CD4-positive, alpha-beta T cell treated with Interleukin-6 for 4 hours (primary cell): ENCODE measurements around the gene TMC3.
A peak's percentile ranks its signal among the peaks of the same experiment; 100 is the strongest.

Experiments used
- DNase-seq: peaks from one replicate; pipeline ENCODE4 v3.0.0-alpha.2; 2020; ENCODE audit warnings: mixed read lengths

Gene TMC3

DNA sequence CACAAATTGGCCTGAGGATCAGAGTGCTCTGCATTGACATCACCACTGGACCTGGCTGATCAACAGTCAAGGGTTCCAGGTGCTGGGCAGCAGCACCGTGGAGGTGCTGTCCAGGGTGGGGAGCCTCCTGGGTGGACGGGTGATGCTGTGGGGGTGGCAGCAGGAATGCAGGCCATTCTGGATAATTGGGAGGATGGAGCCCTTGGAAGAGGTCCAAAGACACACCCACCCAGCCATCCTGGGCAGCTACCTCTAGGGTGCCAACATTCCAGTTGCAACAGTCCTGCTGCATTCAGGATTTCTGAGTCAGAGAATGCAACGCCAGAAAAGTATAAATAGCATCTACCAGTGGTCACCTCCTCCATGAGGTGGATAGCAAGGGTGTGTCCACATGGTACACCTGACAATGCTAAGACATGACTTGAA lies 76.9 kb downstream of the TMC3 start:
- no peak for DNase-seq

DNA sequence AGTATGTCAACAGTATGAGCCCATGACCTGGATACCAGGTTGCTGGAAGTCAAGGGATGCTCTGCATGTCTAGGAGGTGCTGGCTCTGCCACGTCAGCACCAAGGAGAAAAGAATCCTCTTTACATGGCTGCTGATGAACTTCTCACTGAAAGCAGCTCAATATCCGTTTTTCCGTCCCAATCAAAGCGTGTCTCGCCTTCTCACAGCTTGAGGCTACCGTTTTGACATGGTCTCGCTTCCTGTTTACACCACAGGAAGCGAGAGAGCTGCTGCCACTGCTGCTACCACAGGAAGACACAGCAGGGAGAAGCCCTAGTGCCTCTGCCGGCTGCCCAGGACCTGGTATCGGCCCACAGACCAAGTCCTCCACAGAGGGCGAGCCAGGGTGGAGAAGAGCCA lies 77.3 kb downstream of the TMC3 start:
- DNase-seq: peak; percentile 82

DNA sequence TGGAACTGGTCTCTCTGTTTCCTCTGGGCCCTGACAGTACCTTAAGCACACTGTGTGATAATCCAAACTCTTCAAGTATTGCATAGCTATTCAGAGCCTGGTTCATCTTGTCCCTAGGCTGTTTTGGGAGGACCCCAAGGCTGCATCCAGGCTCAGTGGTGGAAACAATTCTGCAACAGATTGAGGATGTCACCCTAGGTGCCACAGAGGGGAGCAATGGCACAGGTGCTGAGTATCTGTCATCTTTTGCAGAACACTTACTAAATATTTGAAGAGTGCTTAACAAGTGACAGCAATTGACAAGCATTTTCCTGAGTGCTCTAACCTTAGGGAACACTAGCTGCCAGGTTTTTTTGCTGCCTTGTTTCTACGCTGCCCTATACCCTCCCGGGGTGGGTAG lies 77.8 kb downstream of the TMC3 start:
- DNase-seq: no peak

GRCh38 chr15:81295486-81296121 lies 78.4 kb downstream of the TMC3 start:
- peak; percentile 34 for DNase-seq

DNA sequence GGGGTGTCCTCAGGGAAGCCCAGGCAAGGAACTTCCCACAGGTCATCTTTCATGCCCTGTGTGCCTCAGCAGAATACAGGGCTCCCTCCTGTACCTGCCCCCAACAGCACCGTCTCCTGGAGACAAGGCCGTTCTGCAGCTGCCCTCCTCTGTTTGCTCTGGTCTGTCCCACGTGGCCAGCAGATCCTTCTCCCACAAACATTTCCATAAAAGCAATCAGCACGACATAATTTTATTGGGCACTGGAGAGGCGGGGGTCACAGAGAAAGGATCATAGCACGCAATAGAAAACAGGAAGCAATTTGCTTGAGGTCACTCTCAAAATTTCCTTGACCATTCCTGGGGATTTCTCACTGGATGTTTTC lies 79.5 kb downstream of the TMC3 start:
- peak; percentile 34 for DNase-seq

DNA sequence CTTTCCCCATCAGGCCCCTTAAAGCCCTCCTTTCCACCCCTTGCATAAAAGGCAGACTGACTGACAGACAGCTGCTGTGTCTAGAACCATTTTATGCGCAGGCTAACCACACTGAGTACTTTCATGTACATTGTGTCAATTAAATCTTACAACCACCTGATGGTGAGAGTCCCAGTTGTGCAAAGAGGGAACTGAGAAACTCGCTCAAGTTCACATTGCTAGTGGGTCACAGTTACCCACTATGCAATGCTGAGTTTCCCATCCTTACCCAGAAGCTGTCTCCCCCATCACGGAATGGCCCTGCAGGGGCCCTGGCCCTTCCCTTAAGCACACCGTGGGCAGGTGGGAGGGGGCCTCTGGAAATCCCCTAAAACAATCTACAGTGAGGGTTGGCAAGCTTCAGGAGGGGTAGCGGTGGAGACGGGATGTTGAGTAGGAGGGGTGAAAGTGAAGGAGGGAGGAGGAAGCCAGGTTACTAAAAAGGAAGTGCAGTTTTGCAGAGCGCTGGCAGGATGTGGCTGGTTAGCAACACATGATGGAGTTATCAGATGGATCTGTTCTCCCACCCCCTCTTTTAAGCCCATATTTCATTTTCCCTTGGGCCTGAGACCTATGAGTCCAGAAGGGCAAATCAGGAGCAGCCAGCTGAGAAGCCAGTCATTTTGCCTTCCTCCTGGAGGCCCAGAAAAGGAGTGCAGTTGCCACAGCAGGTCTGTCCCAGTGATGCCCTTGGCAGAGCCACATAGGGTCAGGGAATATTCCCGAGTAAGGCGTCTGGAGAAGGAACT lies 80.1 kb downstream of the TMC3 start:
- peak; percentile 82 for DNase-seq

DNA sequence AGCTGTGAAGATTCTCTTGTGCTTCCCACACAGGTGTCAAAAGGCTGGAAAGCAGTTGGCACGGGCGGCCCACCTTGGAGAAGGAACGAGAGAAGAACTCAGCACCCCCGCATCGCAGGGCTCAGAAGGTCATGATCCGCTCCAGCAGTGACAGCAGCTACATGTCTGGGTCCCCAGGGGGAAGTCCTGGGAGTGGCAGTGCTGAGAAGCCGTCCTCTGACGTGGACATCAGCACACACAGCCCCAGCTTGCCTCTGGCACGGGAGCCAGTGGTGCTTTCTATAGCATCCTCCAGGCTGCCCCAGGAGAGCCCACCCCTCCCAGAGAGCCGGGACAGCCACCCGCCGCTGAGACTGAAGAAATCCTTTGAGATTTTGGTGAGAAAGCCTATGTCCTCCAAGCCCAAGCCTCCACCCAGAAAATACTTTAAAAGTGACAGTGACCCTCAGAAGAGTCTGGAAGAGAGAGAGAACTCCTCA lies 81.5 kb downstream of the TMC3 start:
- DNase-seq: peak; percentile 58

GRCh38 chr15:81291916-81292522 lies 82.0 kb downstream of the TMC3 start:
- DNase-seq: no peak

DNA sequence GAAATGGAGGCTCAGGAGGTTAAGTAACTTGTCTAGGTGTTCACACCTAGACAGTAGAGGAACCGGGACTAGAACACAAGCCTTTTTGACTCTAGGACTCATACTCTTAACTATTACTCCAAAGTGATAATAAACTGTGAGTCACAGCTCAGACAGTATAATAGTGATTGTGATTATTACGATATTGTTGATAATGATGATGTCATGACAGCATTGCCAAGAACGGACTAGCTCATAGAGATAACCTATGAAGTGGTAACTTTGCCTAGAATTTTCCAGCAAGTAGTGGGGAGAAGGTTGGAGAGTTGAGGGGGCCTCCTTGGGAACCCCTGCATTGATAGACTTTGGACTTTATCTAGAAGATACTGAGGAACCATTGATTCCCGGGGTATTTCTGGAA lies 84.1 kb downstream of the TMC3 start:
- DNase-seq: no peak

DNA sequence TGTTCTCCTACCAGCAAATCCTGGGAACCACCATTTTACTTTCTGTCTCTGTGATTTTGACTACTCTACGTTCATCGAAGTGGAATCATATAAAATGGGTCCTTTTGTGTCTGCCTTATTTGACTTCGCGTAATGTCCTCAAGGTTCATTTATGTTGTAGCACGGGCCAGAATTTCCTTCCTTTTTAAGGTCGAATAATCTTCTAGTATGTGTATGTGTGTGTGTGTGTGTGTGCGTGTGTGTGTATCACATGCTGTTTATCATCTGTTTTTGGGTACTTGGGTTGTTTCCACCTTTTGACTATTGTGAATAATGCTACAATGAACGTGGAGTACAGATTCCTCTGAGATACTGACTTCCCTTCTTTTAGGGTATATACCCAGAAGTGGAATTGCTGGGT lies 85.4 kb downstream of the TMC3 start:
- no peak for DNase-seq

GRCh38 chr15:81288040-81288439 lies 86.0 kb downstream of the TMC3 start:
- no peak for DNase-seq

- peak; percentile 42 for DNase-seq
These were observed 87.3 kb downstream of the TMC3 start for GRCh38 chr15:81286621-81287121.

GRCh38 chr15:81285461-81285860 lies 88.6 kb downstream of the TMC3 start:
- no peak for DNase-seq

- no peak for DNase-seq
These were observed 89.6 kb downstream of the TMC3 start for GRCh38 chr15:81284256-81285031.

DNA sequence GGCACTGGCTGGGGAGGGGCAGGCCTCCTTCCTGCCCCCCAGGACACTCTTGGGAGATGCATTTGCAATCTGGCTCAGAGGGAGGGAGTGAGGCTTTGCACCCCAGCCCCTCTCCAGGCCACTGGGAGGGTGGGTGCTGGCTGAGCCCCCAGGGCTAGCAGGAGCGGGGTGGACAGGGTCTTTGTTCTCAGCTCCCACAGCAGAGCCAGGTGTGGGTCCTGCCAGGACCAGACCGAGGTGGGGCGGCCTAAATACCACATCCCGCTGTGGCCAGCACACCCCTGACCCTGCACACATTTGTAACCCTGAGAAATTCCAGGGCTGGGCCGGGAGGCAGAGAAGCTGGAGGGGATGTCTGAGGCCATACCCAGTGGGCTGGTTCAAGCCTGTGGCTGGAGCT lies 91.1 kb downstream of the TMC3 start:
- no peak for DNase-seq

GRCh38 chr15:81282606-81282895 lies 91.5 kb downstream of the TMC3 start:
- DNase-seq: no peak

DNA sequence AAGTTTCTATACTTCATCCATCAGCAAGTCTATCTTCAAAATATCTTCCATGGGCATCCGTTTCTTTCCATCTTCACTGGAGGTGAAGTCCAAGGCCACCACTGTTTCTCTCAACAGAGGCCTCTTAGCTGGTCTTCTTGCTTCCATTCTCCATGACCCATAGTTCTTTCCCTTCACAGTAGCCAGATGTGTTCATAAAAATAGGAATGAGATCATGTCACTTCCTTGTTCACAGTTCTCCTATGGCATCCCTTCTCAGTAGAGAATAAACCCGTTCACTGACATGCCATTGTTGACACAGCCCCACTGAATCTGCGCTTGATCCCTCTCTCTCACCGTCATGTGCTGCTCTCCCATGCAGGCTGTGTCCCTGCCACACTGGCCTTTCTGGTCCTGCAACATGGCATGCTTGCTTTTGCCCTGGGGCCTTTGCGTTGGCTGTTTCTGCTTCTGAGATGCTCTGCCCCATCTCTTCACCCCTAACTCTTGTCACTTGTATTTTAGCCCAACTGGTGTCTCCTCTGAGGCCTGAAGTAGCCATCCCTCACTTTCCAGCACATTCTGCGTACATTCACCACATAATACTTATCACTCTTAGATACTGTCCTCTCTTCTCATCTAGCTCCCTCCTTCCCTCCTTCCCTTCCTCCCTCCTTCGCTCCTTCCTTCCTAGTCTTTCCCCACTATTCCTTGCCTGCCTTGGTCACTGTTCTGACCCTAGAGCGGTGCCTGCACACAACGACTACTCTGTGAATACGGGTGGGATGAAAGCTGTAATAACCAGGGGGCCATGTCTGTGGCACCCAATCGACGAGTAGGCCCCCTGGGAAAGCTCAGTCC lies 92.0 kb downstream of the TMC3 start:
- DNase-seq: no peak

GRCh38 chr15:81281456-81281735 lies 92.6 kb downstream of the TMC3 start:
- DNase-seq: no peak
